ENCODE results near the gene CHST1.

CHST1 gene

GRCh38 chr11:45688472-45689033 is 23.1 kb upstream of the CHST1 start:
- WGBS (ENCODE audit: insufficient coverage, insufficient read length), result no CpG with 5 or more reads among the region's 7 CpGs
- no peak overlapping the region for H3K27ac ChIP-seq (ENCODE audit: low read length)
- no peaks in the 10 kb centered on the region for H3K27me3 ChIP-seq (ENCODE audit: control insufficient read depth, insufficient read depth, low read length)
- no peak for DNase-seq (ENCODE audit: low read depth, low spot score)
- H3K4me3 ChIP-seq (ENCODE audit: low read length), result no peak overlapping the region
- H3K36me3 ChIP-seq (ENCODE audit: control insufficient read depth, insufficient read depth, low read length), result no peaks in the 10 kb centered on the region
- no peaks in the 10 kb centered on the region for H3K4me1 ChIP-seq (ENCODE audit: control insufficient read depth, insufficient read depth, low read length)
- no peaks in the 10 kb centered on the region for H3K9me3 ChIP-seq (ENCODE audit: control insufficient read depth, insufficient read depth, low read length)

GRCh38 chr11:45687836-45688235 is 22.4 kb upstream of the CHST1 start:
- DNase-seq (ENCODE audit: low read depth, low spot score), result no peak
- H3K9me3 ChIP-seq (ENCODE audit: control insufficient read depth, insufficient read depth, low read length), result no peaks in the 10 kb centered on the region
- H3K27me3 ChIP-seq (ENCODE audit: control insufficient read depth, insufficient read depth, low read length), result no peaks in the 10 kb centered on the region
- H3K4me1 ChIP-seq (ENCODE audit: control insufficient read depth, insufficient read depth, low read length), result no peaks in the 10 kb centered on the region
- no peak overlapping the region for H3K4me3 ChIP-seq (ENCODE audit: low read length)
- no peaks in the 10 kb centered on the region for H3K36me3 ChIP-seq (ENCODE audit: control insufficient read depth, insufficient read depth, low read length)
- WGBS (ENCODE audit: insufficient coverage, insufficient read length), result no CpG with 5 or more reads among the region's 6 CpGs
- no peak overlapping the region for H3K27ac ChIP-seq (ENCODE audit: low read length)

- H3K36me3 ChIP-seq (ENCODE audit: control insufficient read depth, insufficient read depth, low read length), result no peaks in the 10 kb centered on the region
- WGBS (ENCODE audit: insufficient coverage, insufficient read length), result no CpG with 5 or more reads among the region's 7 CpGs
- H3K4me1 ChIP-seq (ENCODE audit: control insufficient read depth, insufficient read depth, low read length), result no peaks in the 10 kb centered on the region
- H3K27me3 ChIP-seq (ENCODE audit: control insufficient read depth, insufficient read depth, low read length), result no peaks in the 10 kb centered on the region
- no peaks in the 10 kb centered on the region for H3K9me3 ChIP-seq (ENCODE audit: control insufficient read depth, insufficient read depth, low read length)
- H3K4me3 ChIP-seq (ENCODE audit: low read length), result no peak overlapping the region
- H3K27ac ChIP-seq (ENCODE audit: low read length), result no peak overlapping the region
- DNase-seq (ENCODE audit: low read depth, low spot score), result no peak
Measured at GRCh38 chr11:45685964-45686537, 20.6 kb upstream of the CHST1 start.

GRCh38 chr11:45684440-45684839 is 19.0 kb upstream of the CHST1 start:
- no CpG with 5 or more reads among the region's 6 CpGs for WGBS (ENCODE audit: insufficient coverage, insufficient read length)
- no peaks in the 10 kb centered on the region for H3K27me3 ChIP-seq (ENCODE audit: control insufficient read depth, insufficient read depth, low read length)
- DNase-seq (ENCODE audit: low read depth, low spot score), result no peak
- H3K4me1 ChIP-seq (ENCODE audit: control insufficient read depth, insufficient read depth, low read length), result no peaks in the 10 kb centered on the region
- no peaks in the 10 kb centered on the region for H3K9me3 ChIP-seq (ENCODE audit: control insufficient read depth, insufficient read depth, low read length)
- no peak overlapping the region for H3K27ac ChIP-seq (ENCODE audit: low read length)
- no peak overlapping the region for H3K4me3 ChIP-seq (ENCODE audit: low read length)
- no peaks in the 10 kb centered on the region for H3K36me3 ChIP-seq (ENCODE audit: control insufficient read depth, insufficient read depth, low read length)

- WGBS (ENCODE audit: insufficient coverage, insufficient read length), result no CpG with 5 or more reads among the region's 8 CpGs
- H3K36me3 ChIP-seq (ENCODE audit: control insufficient read depth, insufficient read depth, low read length), result no peaks in the 10 kb centered on the region
Measured at GRCh38 chr11:45683271-45684058, 18.0 kb upstream of the CHST1 start.

GRCh38 chr11:45679806-45680205 is 14.4 kb upstream of the CHST1 start:
- no CpG with 5 or more reads among the region's 7 CpGs for WGBS (ENCODE audit: insufficient coverage, insufficient read length)
- H3K36me3 ChIP-seq (ENCODE audit: control insufficient read depth, insufficient read depth, low read length), result no peaks in the 10 kb centered on the region
- no peak overlapping the region for H3K27ac ChIP-seq (ENCODE audit: low read length)
- no peak overlapping the region for H3K4me3 ChIP-seq (ENCODE audit: low read length)
- H3K4me1 ChIP-seq (ENCODE audit: control insufficient read depth, insufficient read depth, low read length), result no peaks in the 10 kb centered on the region
- no peaks in the 10 kb centered on the region for H3K9me3 ChIP-seq (ENCODE audit: control insufficient read depth, insufficient read depth, low read length)
- H3K27me3 ChIP-seq (ENCODE audit: control insufficient read depth, insufficient read depth, low read length), result no peaks in the 10 kb centered on the region
- no peak for DNase-seq (ENCODE audit: low read depth, low spot score)

More at GRCh38 chr11:45683271-45684058, 18.0 kb upstream of the CHST1 start:
- DNase-seq (ENCODE audit: low read depth, low spot score), result no peak
- H3K4me3 ChIP-seq (ENCODE audit: low read length), result no peak overlapping the region
- no peaks in the 10 kb centered on the region for H3K9me3 ChIP-seq (ENCODE audit: control insufficient read depth, insufficient read depth, low read length)
- no peaks in the 10 kb centered on the region for H3K27me3 ChIP-seq (ENCODE audit: control insufficient read depth, insufficient read depth, low read length)
- H3K27ac ChIP-seq (ENCODE audit: low read length), result no peak overlapping the region
- H3K4me1 ChIP-seq (ENCODE audit: control insufficient read depth, insufficient read depth, low read length), result no peaks in the 10 kb centered on the region

GRCh38 chr11:45678976-45679375 is 13.6 kb upstream of the CHST1 start:
- WGBS (ENCODE audit: insufficient coverage, insufficient read length), result no CpG with 5 or more reads among the region's 7 CpGs
- H3K27ac ChIP-seq (ENCODE audit: low read length), result no peak overlapping the region
- no peak for DNase-seq (ENCODE audit: low read depth, low spot score)

GRCh38 chr11:45677770-45678512 is 12.5 kb upstream of the CHST1 start:
- Histone ChIP-seq H3K4me3 (ENCODE audit: low read length) (no peak overlapping the region), H3K36me3 (ENCODE audit: control insufficient read depth, insufficient read depth, low read length) (no peaks in the 10 kb centered on the region), H3K9me3 (ENCODE audit: control insufficient read depth, insufficient read depth, low read length) (no peaks in the 10 kb centered on the region), H3K27me3 (ENCODE audit: control insufficient read depth, insufficient read depth, low read length) (no peaks in the 10 kb centered on the region), H3K27ac (ENCODE audit: low read length) (no peak overlapping the region), H3K4me1 (ENCODE audit: control insufficient read depth, insufficient read depth, low read length) (no peaks in the 10 kb centered on the region)
- DNase-seq (ENCODE audit: low read depth, low spot score), result no peak
- WGBS (ENCODE audit: insufficient coverage, insufficient read length), result no CpG with 5 or more reads among the region's 8 CpGs

More at GRCh38 chr11:45678976-45679375, 13.6 kb upstream of the CHST1 start:
- Histone ChIP-seq H3K4me1 (ENCODE audit: control insufficient read depth, insufficient read depth, low read length) (no peaks in the 10 kb centered on the region), H3K4me3 (ENCODE audit: low read length) (no peak overlapping the region), H3K36me3 (ENCODE audit: control insufficient read depth, insufficient read depth, low read length) (no peaks in the 10 kb centered on the region), H3K9me3 (ENCODE audit: control insufficient read depth, insufficient read depth, low read length) (no peaks in the 10 kb centered on the region), H3K27me3 (ENCODE audit: control insufficient read depth, insufficient read depth, low read length) (no peaks in the 10 kb centered on the region)

- Histone ChIP-seq H3K4me3 (ENCODE audit: low read length) (no peak overlapping the region), H3K9me3 (ENCODE audit: control insufficient read depth, insufficient read depth, low read length) (no peaks in the 10 kb centered on the region), H3K4me1 (ENCODE audit: control insufficient read depth, insufficient read depth, low read length) (no peaks in the 10 kb centered on the region), H3K27me3 (ENCODE audit: control insufficient read depth, insufficient read depth, low read length) (no peaks in the 10 kb centered on the region), H3K27ac (ENCODE audit: low read length) (no peak overlapping the region), H3K36me3 (ENCODE audit: control insufficient read depth, insufficient read depth, low read length) (no peaks in the 10 kb centered on the region)
- no peak for DNase-seq (ENCODE audit: low read depth, low spot score)
- WGBS (ENCODE audit: insufficient coverage, insufficient read length), result no CpG with 5 or more reads among the region's 7 CpGs
Measured at GRCh38 chr11:45676522-45677095, 11.2 kb upstream of the CHST1 start.

- WGBS (ENCODE audit: insufficient coverage, insufficient read length), result no CpG with 5 or more reads among the region's 4 CpGs
- no peak for DNase-seq (ENCODE audit: low read depth, low spot score)
Measured at GRCh38 chr11:45675646-45676045, 10.2 kb upstream of the CHST1 start.

More at GRCh38 chr11:45675646-45676045, 10.2 kb upstream of the CHST1 start:
- no peaks in the 10 kb centered on the region for H3K9me3 ChIP-seq (ENCODE audit: control insufficient read depth, insufficient read depth, low read length)
- no peaks in the 10 kb centered on the region for H3K4me1 ChIP-seq (ENCODE audit: control insufficient read depth, insufficient read depth, low read length)
- H3K4me3 ChIP-seq (ENCODE audit: low read length), result no peak overlapping the region
- H3K27ac ChIP-seq (ENCODE audit: low read length), result no peak overlapping the region
- H3K27me3 ChIP-seq (ENCODE audit: control insufficient read depth, insufficient read depth, low read length), result no peaks in the 10 kb centered on the region
- no peaks in the 10 kb centered on the region for H3K36me3 ChIP-seq (ENCODE audit: control insufficient read depth, insufficient read depth, low read length)
